IMR-90 (cell line): ENCODE data around the gene ZNF445. TPM values are rescaled to one million over a fixed set of nuclear protein-coding genes. Genes with fewer than 3 reads are reported as not detected.
A peak's percentile ranks its signal among the peaks of the same experiment; 100 is the strongest.
"Not testable (repeated sequence)": the region's sequence is repeated elsewhere in the genome, so short reads cannot be mapped to it uniquely, and the experiment has no call there.

Experiments used
- ATAC-seq: fragments of 200-7000 bp; cut with Tn5 transposase; 2 replicates; pipeline ENCODE4 v1.9.1; 2020; ENCODE audit warnings: low read depth, mild to moderate bottlenecking, moderate library complexity
- BruUV-seq: library from RNA; stranded (reverse); fragments of 400-500 nt; replicated peaks from 2 replicates; lab custom pipeline; 2021; lab: Mats Ljungman, UMichigan
- CTCF ChIA-PET: fragments of 300-600 bp; formaldehyde crosslinking; extraction: SDS; loops from one replicate; lab custom pipeline; 2021; ENCODE audit warnings: antibody characterized with exemption; lab: Yijun Ruan, JAX
- POLR2A ChIA-PET: fragments of 300-600 bp; sonication (Branson Sonifier 250); formaldehyde crosslinking; loops from one replicate; lab custom pipeline; 2022; ENCODE audit warnings: antibody characterized with exemption; ENCODE audit not compliant: unreplicated experiment; lab: Charles Lee
- DNase-seq: peaks from one replicate; pipeline ENCODE4 v3.0.0; 2013
- H2AFZ ChIP-seq: replicated peaks from 2 replicates; pipeline ENCODE3; 2013; ENCODE audit warnings: low read length, mild to moderate bottlenecking; ENCODE audit not compliant: poor library complexity
- H2AK5ac ChIP-seq: 2 replicates; pipeline ENCODE4 v1.6.1; 2013; ENCODE audit warnings: low read depth, low read length, inconsistent platforms
- H2AK9ac ChIP-seq: replicated peaks from 2 replicates; pipeline ENCODE3; 2013; ENCODE audit warnings: mild to moderate bottlenecking, low read depth, low read length, moderate library complexity; ENCODE audit not compliant: poor library complexity
- H2BK120ac ChIP-seq: 2 replicates; pipeline ENCODE4 v1.6.1; 2013; ENCODE audit warnings: low read depth, low read length, inconsistent platforms
- H2BK15ac ChIP-seq: 3 replicates; pipeline ENCODE4 v1.6.1; 2013; ENCODE audit warnings: low read depth, low read length, inconsistent platforms
- H2BK20ac ChIP-seq: 2 replicates; pipeline ENCODE4 v1.6.1; 2013; ENCODE audit warnings: low read depth, mild to moderate bottlenecking, inconsistent platforms, low read length, moderate library complexity
- H2BK5ac ChIP-seq: 2 replicates; pipeline ENCODE4 v1.6.1; 2013; ENCODE audit warnings: mild to moderate bottlenecking, low read depth, low read length, inconsistent platforms; ENCODE audit not compliant: poor library complexity, severe bottlenecking
- H3K14ac ChIP-seq: replicated peaks from 2 replicates; pipeline ENCODE4 v1.6.1; 2013; ENCODE audit warnings: low read depth, low read length, inconsistent platforms
- H3K18ac ChIP-seq: 2 replicates; pipeline ENCODE4 v1.6.1; 2013; ENCODE audit warnings: low read depth, low read length, control low read depth
- H3K23ac ChIP-seq: 2 replicates; pipeline ENCODE4 v1.6.1; 2013; ENCODE audit warnings: low read depth, low read length, inconsistent platforms
- H3K27ac ChIP-seq: 2 replicates; pipeline ENCODE4 v1.5.1; 2013; ENCODE audit warnings: mild to moderate bottlenecking, control low read depth, low read length; ENCODE audit not compliant: insufficient read depth
- H3K27me3 ChIP-seq: 2 replicates; pipeline ENCODE4 v1.6.1; 2013; ENCODE audit warnings: low read length; ENCODE audit not compliant: control insufficient read depth, insufficient read depth
- H3K36me3 ChIP-seq: 2 replicates; pipeline ENCODE4 v1.6.1; 2013; ENCODE audit warnings: low read length, mixed read lengths; ENCODE audit not compliant: control insufficient read depth, insufficient read depth
- H3K4ac ChIP-seq: 2 replicates; pipeline ENCODE4 v1.6.1; 2013; ENCODE audit warnings: low read depth, low read length, inconsistent platforms
- H3K4me1 ChIP-seq: 2 replicates; pipeline ENCODE4 v1.6.1; 2013; ENCODE audit warnings: low read length, mixed read lengths; ENCODE audit not compliant: control insufficient read depth, insufficient read depth
- H3K4me2 ChIP-seq: 2 replicates; pipeline ENCODE4 v1.6.1; 2013; ENCODE audit warnings: low read depth, mild to moderate bottlenecking, control low read depth, low read length, moderate library complexity
- H3K4me3 ChIP-seq: 2 replicates; pipeline ENCODE4 v1.5.1; 2013; ENCODE audit warnings: low read depth, mild to moderate bottlenecking, control low read depth, low read length, moderate library complexity; ENCODE audit not compliant: insufficient read depth
- H3K56ac ChIP-seq: 2 replicates; pipeline ENCODE4 v1.6.1; 2013; ENCODE audit warnings: low read length, inconsistent platforms; ENCODE audit not compliant: insufficient read depth; ENCODE audit errors: extremely low read depth
- H3K79me1 ChIP-seq, 2 experiments: 2 replicates each; pipeline ENCODE4 v1.6.1; 2013; ENCODE audit warnings: low read length in 2 of 2, inconsistent platforms in 1 of 2, low read depth in 1 of 2
- H3K9ac ChIP-seq: 2 replicates; pipeline ENCODE4 v1.6.1; 2013; ENCODE audit warnings: low read depth, low read length, control low read depth
- H3K9me1 ChIP-seq: 2 replicates; pipeline ENCODE4 v1.6.1; 2013; ENCODE audit warnings: low read length, inconsistent platforms; ENCODE audit not compliant: insufficient read depth
- H3K9me3 ChIP-seq: 2 replicates; pipeline ENCODE4 v1.6.1; 2013; ENCODE audit warnings: low read length; ENCODE audit not compliant: control insufficient read depth, insufficient read depth
- H4K20me1 ChIP-seq: 2 replicates; pipeline ENCODE4 v1.6.1; 2013; ENCODE audit warnings: low read length, inconsistent platforms; ENCODE audit not compliant: insufficient read depth
- H4K5ac ChIP-seq: 2 replicates; pipeline ENCODE4 v1.6.1; 2013; ENCODE audit warnings: mild to moderate bottlenecking, low read depth, low read length, control low read depth
- H4K8ac ChIP-seq, 2 experiments: 2 replicates each; pipeline ENCODE4 v1.6.1; 2013; ENCODE audit warnings: low read depth in 2 of 2, low read length in 2 of 2, control low read depth in 1 of 2, inconsistent platforms in 1 of 2
- H4K91ac ChIP-seq: 2 replicates; pipeline ENCODE4 v1.6.1; 2013; ENCODE audit warnings: low read depth, low read length, inconsistent platforms; ENCODE audit not compliant: insufficient read depth
- FOS ChIP-seq: fragments of 150-350 bp; IDR thresholded peaks from 2 replicates; pipeline ENCODE4 v1.6.1; 2016; ENCODE audit warnings: low read depth, low read length
- MXI1 ChIP-seq: IDR thresholded peaks from 2 replicates; pipeline ENCODE4 v1.6.1; 2012; ENCODE audit warnings: low read depth, mild to moderate bottlenecking, low read length, moderate library complexity, borderline replicate concordance
- POLR2A ChIP-seq: IDR thresholded peaks from 2 replicates; pipeline ENCODE4 v1.6.1; 2012; ENCODE audit warnings: mild to moderate bottlenecking, low read depth, low read length
- RFX5 ChIP-seq: IDR thresholded peaks from 2 replicates; pipeline ENCODE4 v1.8.0; 2012; ENCODE audit warnings: low read depth, mild to moderate bottlenecking, low read length, moderate library complexity
- WGBS, 2 experiments: methylation state at CpG; one replicate each; pipeline versions ENCODE4 v1.1.5 to v1.1.7; 2013; ENCODE audit warnings: missing lambda C conversion rate in 2 of 2; ENCODE audit not compliant: insufficient read length in 1 of 2; ENCODE audit errors: extremely low coverage in 2 of 2; 5-methylcytosine and 5-hydroxymethylcytosine counted together
- dilution Hi-C: fragments of 300-500 bp; cut with HindIII; formaldehyde crosslinking; loops from one replicate; pipeline ENCODE4 v1.14.3; 2018; ENCODE audit warnings: low sequenced_read_pairs; ENCODE audit not compliant: unreplicated experiment
- in situ Hi-C: fragments of 300-500 bp; cut with MboI; formaldehyde crosslinking; loops from 3 replicates; pipeline ENCODE4 v1.14.3; 2019; ENCODE audit warnings: low sequenced_read_pairs, inconsistent platforms, mixed read lengths
- intact Hi-C: fragments of 100-400 bp; cut with micrococcal nuclease; formaldehyde crosslinking; loops from 2 replicates; pipeline ENCODE4 v1.10.0; 2022
- polyA plus RNA-seq, 3 experiments: library from polyadenylated mRNA; depleted of rRNA; stranded (reverse); fragments of >200 nt; gene quantifications; 2 replicates each; pipeline ENCODE4 v1.2.3, GENCODE V29; 2012; ENCODE audit warnings: low replicate concordance in 1 of 3
- total RNA-seq: library from RNA; depleted of rRNA; stranded (reverse); fragments of >200 nt; gene quantifications from 2 replicates; pipeline ENCODE4 v1.2.3, GENCODE V29; 2012

The ZNF445 gene
- total and polyA plus RNA-seq, 2 of the 4 experiments (the other 2 are of a cell fraction), result 3.3 to 6.3 TPM

DNA sequence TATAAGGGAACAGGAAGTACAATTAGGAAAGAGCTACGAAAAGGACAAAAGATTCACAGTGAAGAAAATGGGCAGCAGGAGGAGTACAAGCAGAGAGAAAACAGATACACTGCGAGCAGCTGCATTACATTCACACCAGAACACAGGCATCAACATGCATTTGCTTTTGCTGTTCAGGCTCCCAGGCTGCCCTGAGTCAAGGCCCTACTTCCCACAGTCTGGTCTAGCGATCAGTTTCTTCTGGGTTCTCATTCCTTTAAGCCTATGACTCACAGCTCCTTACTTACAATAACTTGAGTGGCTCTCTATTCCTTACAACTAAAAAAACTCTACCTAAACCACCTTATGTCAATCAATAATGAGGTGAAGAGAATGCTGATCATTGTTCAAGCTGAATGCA lies 24.5 kb upstream of the ZNF445 start:
- Histone ChIP-seq H2BK120ac (no peak overlapping the region), H3K4me1 (no peaks in the 10 kb centered on the region), H4K8ac (no peak overlapping the region), H3K56ac (no peak overlapping the region), H2BK5ac (no peak overlapping the region), H3K18ac (no peak overlapping the region), H3K79me1 (peaks cover 0 to 11% of the 10 kb centered on the region in 2 experiments), H4K91ac (no peak overlapping the region), H3K14ac (no peak overlapping the region), H3K9me1 (no peaks in the 10 kb centered on the region), H3K9me3 (peaks cover 42% of the 10 kb centered on the region), H3K4ac (no peak overlapping the region), H2AK5ac (no peak overlapping the region), H4K5ac (no peak overlapping the region), H2AK9ac (no peak overlapping the region), H3K23ac (no peak overlapping the region), H2AFZ (no peak overlapping the region), H3K4me2 (no peak overlapping the region), H3K4me3 (no peak overlapping the region), H3K27ac (no peak overlapping the region), H3K27me3 (no peaks in the 10 kb centered on the region), H4K20me1 (no peaks in the 10 kb centered on the region; the same call in 1 of the 2 replicates), H3K36me3 (peaks cover 16% of the 10 kb centered on the region), H2BK15ac (no peak overlapping the region), H2BK20ac (no peak overlapping the region), H3K9ac (no peak overlapping the region)
- POLR2A ChIA-PET, result no interaction called here
- no peak for ATAC-seq
- intact Hi-C loops (no loop called here), dilution Hi-C loops (no loop called here), in situ Hi-C loops (no loop called here)
- TF ChIP-seq POLR2A (no peak), RFX5 (no peak), MXI1 (no peak), FOS (no peak)
- CTCF ChIA-PET, result no interaction called here
- no TSS peak for BruUV-seq
- peak; percentile 13 for DNase-seq
- WGBS, 2 experiments, result 100% methylated on average over 1 of the region's 3 CpGs; no CpG with 5 or more reads in 1 of the 2 experiments

DNA sequence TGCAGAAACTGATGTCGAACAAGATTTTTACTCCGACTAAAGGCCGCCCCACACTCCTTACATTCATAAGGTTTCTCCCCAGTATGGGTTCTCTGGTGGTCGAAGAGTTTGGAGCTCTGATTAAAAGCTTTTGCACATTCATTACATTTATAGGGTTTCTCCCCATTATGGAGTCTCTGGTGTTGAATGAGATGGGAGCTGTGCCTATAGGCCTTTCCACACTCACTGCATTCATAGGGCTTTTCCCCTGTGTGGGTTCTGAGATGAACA lies 22.4 kb upstream of the ZNF445 start:
- H2BK20ac ChIP-seq, H3K18ac ChIP-seq, H2AFZ ChIP-seq, H2BK120ac ChIP-seq, H4K5ac ChIP-seq, ATAC-seq, H2AK5ac ChIP-seq, H3K14ac ChIP-seq, CTCF ChIA-PET, H3K79me1 ChIP-seq, H2BK5ac ChIP-seq, H2AK9ac ChIP-seq, H3K27ac ChIP-seq, H4K91ac ChIP-seq, intact Hi-C loops, H3K9me1 ChIP-seq, dilution Hi-C loops, H2BK15ac ChIP-seq, H3K27me3 ChIP-seq, H3K23ac ChIP-seq, H4K20me1 ChIP-seq, H3K4me2 ChIP-seq, POLR2A ChIA-PET, in situ Hi-C loops, H3K9ac ChIP-seq, BruUV-seq, DNase-seq, H3K56ac ChIP-seq, H3K4me3 ChIP-seq, H4K8ac ChIP-seq, H3K4ac ChIP-seq, H3K4me1 ChIP-seq: not testable (repeated sequence)
- WGBS, 2 experiments, result no CpG with 5 or more reads among the region's 4 CpGs
- H3K36me3 ChIP-seq, result peaks cover 18% of the 10 kb centered on the region
- peaks cover 47% of the 10 kb centered on the region for H3K9me3 ChIP-seq
